GM12864 (cell line): ENCODE results near the gene CDH18.

Source experiments
- DNase-seq: peaks from one replicate; pipeline ENCODE4 v3.0.0-alpha.2; 2011; ENCODE audit warnings: low read depth
- H3K4me3 ChIP-seq: 2 replicates; pipeline ENCODE4 v1.5.1; 2011; ENCODE audit warnings: mild to moderate bottlenecking, low read depth, low read length, control low read depth
- TF ChIP-seq, protein P1 (sequence below): IDR thresholded peaks from 2 replicates; pipeline ENCODE4 v1.5.1; 2011; ENCODE audit warnings: low read depth, mild to moderate bottlenecking, moderate library complexity, low read length, control low read depth, inconsistent platforms; ENCODE audit errors: missing control alignments

Gene CDH18

GRCh38 chr5:19865336-19866089 is 122.5 kb downstream of the CDH18 start:
- TF ChIP-seq, protein P1, sequence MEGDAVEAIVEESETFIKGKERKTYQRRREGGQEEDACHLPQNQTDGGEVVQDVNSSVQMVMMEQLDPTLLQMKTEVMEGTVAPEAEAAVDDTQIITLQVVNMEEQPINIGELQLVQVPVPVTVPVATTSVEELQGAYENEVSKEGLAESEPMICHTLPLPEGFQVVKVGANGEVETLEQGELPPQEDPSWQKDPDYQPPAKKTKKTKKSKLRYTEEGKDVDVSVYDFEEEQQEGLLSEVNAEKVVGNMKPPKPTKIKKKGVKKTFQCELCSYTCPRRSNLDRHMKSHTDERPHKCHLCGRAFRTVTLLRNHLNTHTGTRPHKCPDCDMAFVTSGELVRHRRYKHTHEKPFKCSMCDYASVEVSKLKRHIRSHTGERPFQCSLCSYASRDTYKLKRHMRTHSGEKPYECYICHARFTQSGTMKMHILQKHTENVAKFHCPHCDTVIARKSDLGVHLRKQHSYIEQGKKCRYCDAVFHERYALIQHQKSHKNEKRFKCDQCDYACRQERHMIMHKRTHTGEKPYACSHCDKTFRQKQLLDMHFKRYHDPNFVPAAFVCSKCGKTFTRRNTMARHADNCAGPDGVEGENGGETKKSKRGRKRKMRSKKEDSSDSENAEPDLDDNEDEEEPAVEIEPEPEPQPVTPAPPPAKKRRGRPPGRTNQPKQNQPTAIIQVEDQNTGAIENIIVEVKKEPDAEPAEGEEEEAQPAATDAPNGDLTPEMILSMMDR = no peak
- H3K4me3 ChIP-seq = no peak overlapping the region
- DNase-seq = no peak

- H3K4me3 ChIP-seq = no peak overlapping the region
- TF ChIP-seq, protein P1 = no peak
- DNase-seq = no peak
Measured at GRCh38 chr5:19862711-19863110, 125.3 kb downstream of the CDH18 start.

- TF ChIP-seq, protein P1 = no peak
- no peak overlapping the region for H3K4me3 ChIP-seq
- no peak for DNase-seq
Measured at GRCh38 chr5:19859020-19859419, 129.0 kb downstream of the CDH18 start.

GRCh38 chr5:19855931-19856330 is 132.1 kb downstream of the CDH18 start:
- no peak for DNase-seq
- no peak overlapping the region for H3K4me3 ChIP-seq
- TF ChIP-seq, protein P1 = no peak

DNA sequence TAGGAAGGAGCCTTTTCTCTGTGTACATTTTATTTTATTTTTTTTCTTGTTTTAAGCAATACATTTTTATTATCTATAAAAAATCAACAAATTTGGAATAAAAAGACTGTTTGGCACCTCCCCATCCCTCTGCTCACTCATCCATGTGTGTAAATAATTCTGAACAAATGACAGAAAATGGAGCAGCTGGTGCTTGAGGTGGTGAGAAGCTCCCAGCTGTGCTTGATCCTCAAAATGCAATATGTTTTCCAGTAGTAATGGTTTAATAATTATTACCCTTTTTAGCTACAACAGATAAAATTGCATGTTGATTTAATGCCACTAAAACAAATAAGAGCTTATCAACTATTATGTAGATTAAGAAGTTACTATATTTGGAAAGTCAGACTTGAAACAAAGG is 132.5 kb downstream of the CDH18 start:
- no peak for DNase-seq
- H3K4me3 ChIP-seq = no peak overlapping the region
- TF ChIP-seq, protein P1 = no peak

DNA sequence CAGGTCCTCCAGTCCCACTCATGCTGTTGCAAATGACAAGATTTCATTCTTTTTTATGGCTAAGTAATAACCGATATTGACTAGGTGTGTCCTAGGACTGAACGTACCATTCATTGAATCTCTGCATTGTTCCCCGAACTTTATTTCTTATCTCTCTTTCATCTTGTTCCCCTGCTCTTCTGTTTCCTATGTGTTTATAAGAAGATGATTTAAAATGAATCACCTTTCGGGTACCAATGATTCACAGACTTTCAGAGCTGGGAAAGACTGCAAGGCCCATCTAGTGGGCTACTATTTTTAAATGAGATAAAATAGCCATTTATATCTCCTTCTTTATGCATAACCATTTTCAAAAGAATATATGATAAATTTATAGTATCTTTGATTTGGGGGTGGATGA is 133.0 kb downstream of the CDH18 start:
- DNase-seq = no peak
- TF ChIP-seq, protein P1 = no peak
- H3K4me3 ChIP-seq = no peak overlapping the region

DNA sequence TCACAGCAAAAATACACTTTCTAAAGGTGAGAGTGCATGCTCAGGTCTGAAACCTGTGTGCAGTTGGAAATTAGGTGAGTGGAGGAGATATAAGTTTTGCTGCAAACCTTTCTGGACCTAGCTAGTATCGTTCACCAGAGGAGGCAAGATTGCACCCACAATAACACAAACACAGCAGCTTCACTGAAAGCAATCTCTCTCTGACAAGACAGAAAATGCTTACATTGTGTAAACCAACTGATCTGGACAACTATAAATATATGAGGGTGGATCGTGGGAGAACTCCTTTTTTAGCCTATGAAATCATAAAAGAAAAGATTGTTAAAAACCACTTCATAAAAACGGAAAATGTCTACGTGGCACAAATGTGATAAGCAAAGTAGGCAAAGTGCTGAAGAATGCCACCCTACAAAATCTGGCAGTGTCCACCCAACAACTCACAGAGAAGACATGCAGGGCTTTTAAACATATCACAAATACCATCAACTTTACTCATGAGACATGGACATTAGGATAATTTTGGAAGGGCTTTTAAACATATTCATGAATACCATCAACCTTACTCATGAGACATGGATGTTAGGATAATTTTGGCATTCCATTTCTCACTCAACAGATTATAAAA is 134.3 kb downstream of the CDH18 start:
- DNase-seq = no peak
- TF ChIP-seq, protein P1 = no peak
- H3K4me3 ChIP-seq = no peak overlapping the region
